Measurements from ENCODE around the gene WDCP.
"Not testable (repeated sequence)": the region's sequence is repeated elsewhere in the genome, so short reads cannot be mapped to it uniquely, and the experiment has no call there.

WDCP gene

GRCh38 chr2:24022324-24022974 lies 24.7 kb downstream of the WDCP start:
- DNase-seq (ENCODE audit: low spot score) = no peak

- peak; percentile 40 for DNase-seq (ENCODE audit: low spot score)
Measured at GRCh38 chr2:24021122-24021998, 25.8 kb downstream of the WDCP start.

GRCh38 chr2:24020244-24020643 lies 26.9 kb downstream of the WDCP start:
- no peak for DNase-seq (ENCODE audit: low spot score)

- DNase-seq (ENCODE audit: low spot score) = no peak
Measured at GRCh38 chr2:24019729-24020128, 27.5 kb downstream of the WDCP start.

- DNase-seq (ENCODE audit: low spot score) = no peak
Measured at GRCh38 chr2:24018241-24018640, 28.9 kb downstream of the WDCP start.

- no peak for DNase-seq (ENCODE audit: low spot score)
Measured at GRCh38 chr2:24017711-24018110, 29.5 kb downstream of the WDCP start.

DNA sequence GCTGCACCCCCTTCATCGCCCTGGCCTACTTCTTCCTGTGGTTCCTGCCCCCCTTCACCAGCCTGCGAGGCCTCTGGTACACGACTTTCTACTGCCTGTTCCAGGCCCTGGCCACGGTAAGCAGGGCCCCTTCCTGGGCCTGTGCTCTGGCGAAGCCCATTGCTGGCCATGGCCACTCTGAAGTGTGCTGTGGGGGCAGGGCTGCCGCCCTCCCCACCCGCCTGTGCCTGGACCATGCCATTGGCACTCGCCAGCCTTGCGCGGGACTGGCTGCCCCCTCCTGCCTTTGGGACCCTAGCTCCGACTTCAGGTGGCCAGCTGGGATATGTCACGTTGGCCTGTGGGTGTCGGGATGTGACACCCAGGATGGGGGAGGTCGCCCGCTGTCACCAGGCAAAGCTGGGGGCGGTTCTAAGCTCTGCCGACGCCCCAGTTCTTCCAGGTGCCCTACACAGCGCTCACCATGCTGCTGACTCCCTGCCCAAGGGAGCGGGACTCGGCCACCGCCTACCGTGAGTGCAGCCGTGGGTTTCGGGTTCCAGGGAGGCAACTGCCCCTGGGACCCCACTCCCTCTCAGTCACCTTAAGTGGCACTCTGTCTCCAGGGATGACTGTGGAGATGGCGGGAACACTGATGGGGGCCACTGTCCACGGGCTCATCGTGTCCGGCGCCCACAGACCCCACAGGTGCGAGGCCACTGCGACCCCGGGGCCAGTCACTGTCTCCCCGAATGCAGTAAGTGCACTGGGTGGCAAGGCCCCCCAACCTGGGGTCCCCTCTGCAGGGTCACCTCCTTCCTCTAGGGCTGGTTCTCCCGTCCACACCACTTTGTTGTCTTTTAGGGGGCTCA lies 30.1 kb downstream of the WDCP start:
- no peak for DNase-seq (ENCODE audit: low spot score)

DNA sequence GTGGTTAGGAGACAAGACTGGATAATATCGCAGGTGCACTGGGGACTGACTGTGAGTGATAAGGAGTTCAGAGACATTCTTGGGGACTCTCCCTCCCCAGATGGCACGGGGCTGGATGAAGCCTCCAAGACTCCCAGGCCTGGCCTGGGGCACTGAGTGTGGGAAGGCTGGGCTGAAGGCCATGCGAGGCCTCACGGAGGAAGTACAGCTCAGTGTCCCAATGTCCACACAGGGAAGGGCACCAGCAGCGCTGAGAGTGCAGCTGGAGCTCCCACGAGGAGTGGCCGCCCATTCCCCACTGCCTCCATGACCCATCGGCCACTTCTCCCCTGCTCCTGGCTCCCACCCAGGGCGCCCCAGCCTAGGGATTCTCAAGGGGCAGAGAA lies 30.8 kb downstream of the WDCP start:
- no peak for DNase-seq (ENCODE audit: low spot score)

- no peak for DNase-seq (ENCODE audit: low spot score)
Measured at GRCh38 chr2:24015562-24016375, 31.4 kb downstream of the WDCP start.

- DNase-seq (ENCODE audit: low spot score) = not testable (repeated sequence)
Measured at GRCh38 chr2:24014902-24015301, 32.3 kb downstream of the WDCP start.

DNA sequence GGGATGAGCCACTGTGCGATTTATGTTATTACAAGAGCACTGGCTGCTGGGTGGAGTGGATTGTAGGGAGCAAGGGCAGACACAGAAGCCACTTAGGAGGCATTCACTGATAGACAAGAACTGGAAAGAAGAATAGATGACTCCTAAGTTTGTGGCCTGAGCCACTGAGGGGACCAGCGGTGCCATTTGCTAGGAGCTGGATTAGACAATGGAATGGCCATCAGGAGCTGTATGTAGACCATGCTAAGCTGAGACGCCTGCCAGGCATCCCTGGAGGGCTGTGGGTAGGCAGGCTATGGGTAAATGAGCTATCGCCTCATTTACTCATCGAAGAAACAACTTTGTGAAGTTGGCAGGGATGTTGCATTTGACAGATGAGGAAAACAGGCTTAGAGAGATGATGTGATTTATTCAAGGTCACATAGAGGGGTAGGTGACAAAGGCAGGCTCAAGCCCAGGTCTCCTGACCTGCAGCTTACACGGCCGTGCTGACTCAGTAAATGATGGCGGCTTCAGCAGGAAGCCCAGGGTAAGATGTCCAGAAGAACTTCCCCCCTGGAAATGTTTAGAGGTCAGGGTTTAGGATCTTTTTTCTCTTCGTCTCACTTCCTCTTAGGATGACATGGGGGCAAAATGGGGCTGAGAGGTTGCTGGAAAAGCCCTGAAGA lies 34.5 kb downstream of the WDCP start:
- DNase-seq (ENCODE audit: low spot score) = no peak

- no peak for DNase-seq (ENCODE audit: low spot score)
Measured at GRCh38 chr2:24011250-24012104, 35.7 kb downstream of the WDCP start.

DNA sequence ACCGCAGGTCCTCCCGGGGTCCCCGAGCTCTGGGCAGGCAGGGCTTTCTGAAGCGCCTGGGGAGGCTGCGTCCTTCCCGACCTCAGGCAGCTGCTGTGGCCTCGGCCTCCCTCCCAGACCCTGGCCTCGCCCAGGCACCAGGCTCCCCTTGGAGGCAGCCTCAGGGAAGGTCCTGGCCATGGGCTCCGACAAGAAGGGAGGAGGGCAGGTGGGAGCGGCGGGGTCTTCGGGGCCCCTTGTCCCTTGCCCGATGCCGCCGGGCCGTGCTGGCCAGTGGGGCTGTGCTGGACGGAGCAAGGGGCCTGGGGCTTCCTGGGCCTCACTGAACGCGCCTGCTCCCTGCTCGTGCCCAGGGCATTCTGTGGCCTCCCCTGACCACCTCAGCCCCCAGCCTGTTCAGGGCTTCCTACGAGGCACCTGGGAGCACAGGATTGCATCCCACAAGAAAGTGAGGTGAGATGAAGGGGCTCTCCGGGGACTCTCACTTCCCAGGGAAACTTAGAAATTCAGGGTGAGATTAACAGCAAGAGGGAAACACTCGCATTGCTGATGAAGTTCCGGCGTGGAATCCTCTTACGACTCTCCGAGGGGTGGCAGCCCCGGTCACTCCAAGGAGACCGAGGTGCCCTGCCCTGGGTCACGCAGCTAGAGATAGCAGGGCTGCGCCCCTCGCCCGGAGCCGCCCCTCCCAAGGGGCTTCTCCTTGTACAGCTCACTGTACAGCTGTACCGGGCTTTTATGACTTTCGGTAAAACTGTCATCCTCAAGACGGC lies 36.5 kb downstream of the WDCP start:
- no peak for DNase-seq (ENCODE audit: low spot score)

DNA sequence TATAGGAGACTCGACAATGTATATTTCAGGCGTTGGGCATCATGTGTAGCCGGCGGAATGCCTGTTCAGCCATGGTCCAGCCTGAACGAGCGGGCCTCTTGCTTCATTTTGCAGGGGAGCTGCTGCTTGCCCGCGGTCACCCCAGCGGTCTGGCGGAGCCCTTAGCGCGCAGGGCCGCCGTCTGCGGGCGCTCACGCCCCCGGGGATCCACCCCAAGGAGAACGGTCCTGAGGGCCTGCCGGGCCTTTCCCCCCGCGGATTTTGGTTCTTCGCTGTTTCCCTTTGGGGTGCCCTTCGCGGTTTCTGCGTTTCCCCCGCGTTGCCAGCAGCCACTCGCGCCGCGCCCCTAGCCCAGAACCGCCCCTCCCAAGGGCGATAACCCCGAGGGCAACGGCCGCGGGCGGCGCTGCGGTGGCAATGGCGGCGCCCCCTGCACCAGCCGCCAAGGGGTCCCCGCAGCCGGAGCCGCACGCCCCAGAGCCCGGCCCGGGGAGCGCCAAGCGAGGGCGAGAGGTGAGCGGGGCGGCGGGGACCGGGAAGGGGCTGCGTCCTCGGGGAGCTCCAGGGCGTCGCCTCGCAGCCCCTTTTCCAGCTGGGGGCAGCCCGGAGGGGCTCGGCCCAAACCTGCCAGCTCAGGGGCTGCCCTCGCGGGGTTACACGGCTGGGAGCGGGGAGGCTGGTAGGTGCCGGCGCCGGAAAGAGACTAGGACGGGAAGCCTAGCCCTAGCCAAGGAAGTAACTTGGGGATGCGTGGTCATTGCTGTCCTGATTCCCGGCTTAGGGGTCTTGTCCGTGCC lies 37.3 kb downstream of the WDCP start, which contains the start of gene MFSD2B:
Gene MFSD2B, plus strand, starts transcription at position 406 of the 797 bp plus-strand sequence. Its CDS starts 12 bp downstream, at position 418.
- DNase-seq (ENCODE audit: low spot score) = no peak

- DNase-seq (ENCODE audit: low spot score) = no peak
Measured at GRCh38 chr2:24009367-24009679, 37.9 kb downstream of the WDCP start.

DNA sequence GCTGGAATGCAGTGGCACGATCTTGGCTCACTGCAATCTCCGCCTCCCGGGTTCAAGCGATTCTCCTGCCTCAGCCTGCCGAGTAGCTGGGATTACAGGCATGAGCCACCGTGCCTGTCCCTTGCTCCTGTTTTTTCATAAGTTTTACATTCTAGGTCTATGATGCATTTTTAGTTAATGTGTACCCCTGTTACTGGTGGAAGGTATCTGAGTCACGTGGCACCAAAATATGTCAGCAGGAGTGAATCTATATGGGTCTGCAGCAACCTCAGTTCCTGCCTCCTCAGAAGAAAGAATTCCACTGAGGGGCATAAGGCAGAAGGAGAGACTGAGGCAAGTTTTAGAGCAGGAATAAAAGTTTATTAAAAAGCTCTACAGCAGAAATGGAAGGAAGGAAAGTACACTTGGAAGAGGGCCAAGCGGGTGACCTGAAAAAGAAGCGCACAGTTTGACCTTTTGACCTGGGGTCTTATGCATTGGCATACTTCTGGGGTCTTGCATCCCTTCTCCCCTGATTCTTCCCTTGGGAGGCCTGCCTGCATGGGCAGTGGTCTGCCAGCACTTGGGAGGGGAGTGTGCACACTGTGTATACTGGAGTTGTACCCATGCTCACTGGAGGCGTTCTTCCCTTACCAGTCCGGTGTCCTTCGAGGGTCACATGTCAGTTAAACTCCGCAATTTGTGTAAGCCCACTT lies 38.4 kb downstream of the WDCP start:
- DNase-seq (ENCODE audit: low spot score) = no peak

DNA sequence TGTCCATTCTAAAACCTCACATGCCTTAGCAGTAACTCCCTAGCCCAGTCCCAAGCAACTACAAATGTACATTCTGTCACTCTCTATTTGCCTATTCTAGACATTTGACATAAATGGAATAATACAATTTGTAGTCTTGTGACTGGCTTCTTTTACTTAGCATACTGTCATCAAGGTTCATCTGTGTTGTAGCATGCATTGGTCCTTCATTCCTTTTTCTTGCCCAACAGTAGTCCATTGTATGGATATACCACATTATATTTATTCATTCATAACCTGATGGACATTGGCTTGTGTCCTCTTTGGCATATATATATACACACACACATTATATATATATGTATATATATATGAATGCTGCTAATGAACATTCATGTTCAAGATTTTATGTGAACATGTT lies 39.5 kb downstream of the WDCP start:
- no peak for DNase-seq (ENCODE audit: low spot score)

GRCh38 chr2:23994567-23994966 lies 52.6 kb downstream of the WDCP start:
- no peak for DNase-seq (ENCODE audit: low spot score)

Measured in NAMALWA (cell line).